HepG2 (cell line): ENCODE measurements around the gene BBS4. TPM values are rescaled to one million over a fixed set of nuclear protein-coding genes. Genes with fewer than 3 reads are reported as not detected.

Experiments
- AFF4 ChIP-seq: sonication (generic); formaldehyde crosslinking; IDR thresholded peaks from 2 replicates; pipeline ENCODE4 v1.4.0; 2020; ENCODE audit warnings: missing genetic modification reagents
- ARNTL ChIP-seq: sonication (generic); formaldehyde crosslinking; IDR thresholded peaks from 2 replicates; pipeline ENCODE4 v1.4.0; 2020; ENCODE audit warnings: mild to moderate bottlenecking, missing genetic modification reagents
- ATF7-NPFF ChIP-seq: sonication (generic); formaldehyde crosslinking; IDR thresholded peaks from 2 replicates; pipeline ENCODE4 v1.8.1; 2023; ENCODE audit warnings: mild to moderate bottlenecking, low read depth, missing genetic modification reagents, moderate library complexity
- BCL6 ChIP-seq: IDR thresholded peaks from 2 replicates; pipeline ENCODE4 v1.6.1; 2016; ENCODE audit warnings: missing genetic modification reagents, missing compliant biosample characterization
- FOXK1 ChIP-seq: sonication (generic); formaldehyde crosslinking; IDR thresholded peaks from 2 replicates; pipeline ENCODE4 v1.4.0; 2020; ENCODE audit warnings: low read depth, missing genetic modification reagents, borderline replicate concordance
- FOXO1 ChIP-seq: sonication (generic); formaldehyde crosslinking; IDR thresholded peaks from 2 replicates; pipeline ENCODE4 v1.4.0; 2020; ENCODE audit warnings: missing genetic modification reagents
- SAP130 ChIP-seq: IDR thresholded peaks from 2 replicates; pipeline ENCODE4 v1.6.1; 2016; ENCODE audit warnings: low read depth
- SP4 ChIP-seq: sonication (generic); formaldehyde crosslinking; IDR thresholded peaks from 2 replicates; pipeline ENCODE4 v1.8.1; 2023; ENCODE audit warnings: mild to moderate bottlenecking, missing genetic modification reagents
- SRSF4 ChIP-seq: fragments of 200-400 bp; formaldehyde crosslinking; IDR thresholded peaks from one replicate; pipeline ENCODE4 v1.6.1; 2018; ENCODE audit warnings: mild to moderate bottlenecking, low read depth, low read length, moderate library complexity; ENCODE audit not compliant: poor library complexity, severe bottlenecking
- TAF15 ChIP-seq: fragments of 200-400 bp; formaldehyde crosslinking; IDR thresholded peaks from one replicate; pipeline ENCODE4 v1.6.1; 2018; ENCODE audit warnings: mild to moderate bottlenecking, low read depth, low read length; ENCODE audit not compliant: poor library complexity, severe bottlenecking
- ZBTB20 ChIP-seq: sonication (generic); formaldehyde crosslinking; IDR thresholded peaks from 2 replicates; pipeline ENCODE4 v1.8.1; 2023; ENCODE audit warnings: missing genetic modification reagents, low read depth, mild to moderate bottlenecking, borderline replicate concordance
- ZFP37 ChIP-seq: sonication (generic); formaldehyde crosslinking; IDR thresholded peaks from 2 replicates; pipeline ENCODE4 v1.4.0; 2020; ENCODE audit warnings: missing genetic modification reagents, borderline replicate concordance
- ZNF10 ChIP-seq: sonication (generic); formaldehyde crosslinking; IDR thresholded peaks from 2 replicates; pipeline ENCODE4 v1.4.0; 2020; ENCODE audit warnings: mild to moderate bottlenecking, low read depth, missing genetic modification reagents, borderline replicate concordance
- ZNF281 ChIP-seq: sonication (generic); formaldehyde crosslinking; IDR thresholded peaks from 2 replicates; pipeline ENCODE4 v1.4.0; 2020; ENCODE audit warnings: missing genetic modification reagents, borderline replicate concordance
- ZNF292 ChIP-seq: sonication (generic); formaldehyde crosslinking; IDR thresholded peaks from 2 replicates; pipeline ENCODE4 v1.8.1; 2022; ENCODE audit warnings: mild to moderate bottlenecking, low read depth, missing genetic modification reagents, borderline replicate concordance
- ZNF564 ChIP-seq: sonication (generic); formaldehyde crosslinking; IDR thresholded peaks from 2 replicates; pipeline ENCODE4 v1.8.1; 2023; ENCODE audit warnings: mild to moderate bottlenecking, missing genetic modification reagents
- polyA plus RNA-seq, 8 experiments: library from polyadenylated mRNA; depleted of rRNA in 3 of 8; stranded (reverse) in 7 of 8; unstranded in 1 of 8; fragments of >200 nt; fragmentation: Illumina TruSeq in 4 of 8; extraction: Trizol in 4 of 8; gene quantifications; 2 replicates each; pipeline versions ENCODE4 v1.2.1 to v1.2.3, GENCODE V29; 2011 to 2016; ENCODE audit warnings: low read depth in 4 of 8, missing spikeins in 1 of 8, mixed read lengths in 1 of 8; ENCODE audit not compliant: insufficient read depth in 1 of 8
- total RNA-seq, 5 experiments: library from RNA; depleted of rRNA; stranded (reverse); fragments of >200 nt; fragmentation: Illumina TruSeq; extraction: Trizol; gene quantifications; 2 replicates each; pipeline ENCODE4 v1.2.3, GENCODE V29; 2016; ENCODE audit warnings: low read depth in 1 of 5

BBS4 gene
- total and polyA plus RNA-seq, 2 of the 13 experiments (the other 11 are each of a cell fraction or from before 2014, with no cell fraction given) = 16.0 to 21.3 TPM

DNA sequence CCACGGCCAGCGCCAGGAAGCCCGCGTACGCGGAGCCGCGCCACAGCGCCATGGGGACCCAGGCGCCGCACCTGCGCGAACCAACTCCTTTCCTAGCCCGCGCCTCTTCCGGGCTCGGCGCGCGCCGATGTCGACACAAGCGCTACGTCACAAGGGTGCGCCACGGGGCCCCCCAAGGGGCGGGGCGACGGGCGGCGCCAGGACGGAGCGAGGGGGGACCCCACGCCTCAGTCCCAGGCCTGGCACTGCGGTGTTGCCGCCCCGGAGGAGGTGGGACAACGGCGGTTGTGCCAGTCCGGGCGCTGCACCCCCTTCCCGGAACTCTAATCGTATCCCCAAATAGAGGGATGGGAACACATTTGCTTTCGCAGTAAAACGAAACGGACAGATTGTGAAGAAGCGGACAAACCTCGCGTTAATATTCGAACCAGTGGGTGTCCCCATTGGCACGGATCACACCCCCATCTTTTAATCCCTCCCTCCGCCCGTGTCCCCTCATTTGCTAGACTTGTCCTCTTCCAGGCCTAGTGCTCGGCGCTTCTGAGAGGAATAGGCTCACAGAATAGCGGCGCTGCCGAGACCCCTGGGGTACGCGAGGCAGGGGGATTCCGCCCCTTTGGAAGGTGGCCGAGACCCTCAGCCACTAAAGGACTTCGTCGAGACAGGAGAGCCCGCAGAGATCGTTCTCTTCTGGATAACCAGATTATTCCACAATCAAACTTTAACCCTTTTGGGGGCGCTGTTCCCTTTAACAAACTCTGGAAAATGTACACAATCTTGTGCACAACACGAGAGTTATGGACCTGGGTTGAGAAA, 97.8 kb downstream of the BBS4 start, which contains the start of gene ADPGK (continued):
- TF ChIP-seq ZNF281 (CRISPR knock-in tag) (no peak), ATF7-NPFF (peak; percentile 86), AFF4 (CRISPR knock-in tag) (no peak), SP4 (CRISPR knock-in tag) (peak; percentile 97), BCL6 (CRISPR knock-in tag) (peak; percentile 68), SAP130 (CRISPR knock-in tag) (peak; percentile 99), ZNF10 (CRISPR knock-in tag) (no peak), SRSF4 (peak; percentile 70), FOXO1 (CRISPR knock-in tag) (peak; percentile 58), ZNF564 (no peak), ZFP37 (CRISPR knock-in tag) (no peak), ARNTL (CRISPR knock-in tag) (peak; percentile 43; the same call in 1 of the 2 replicates), ZNF292 (CRISPR knock-in tag) (0 out of 2 replicates have a peak, but pooled peaks have one; percentile 18), ZBTB20 (CRISPR knock-in tag) (peak; percentile 69), FOXK1 (CRISPR knock-in tag) (peak; percentile 96), TAF15 (peak; percentile 80)
